ENCODE measurements around the gene CALCOCO2. TPM values are rescaled to one million over a fixed set of nuclear protein-coding genes. Genes with fewer than 3 reads are reported as not detected.

CALCOCO2 gene
- total and polyA plus RNA-seq, 2 of the 13 experiments (the other 11 are each of a cell fraction or from before 2014, with no cell fraction given): 72.9 to 111 TPM

- no peak; the same call in 1 of the 2 replicates for TF ChIP-seq POGK (CRISPR knock-in tag; conservative IDR thresholded peaks at IDR 0.05)
- peak; percentile 69; the same call in 1 of the 2 replicates for TF ChIP-seq AHDC1 (CRISPR knock-in tag; IDR thresholded peaks at IDR 0.05; ENCODE audit: borderline replicate concordance)
- TF ChIP-seq ZNF615 (CRISPR knock-in tag; IDR thresholded peaks at IDR 0.05; ENCODE audit: borderline replicate concordance): no peak
- TF ChIP-seq SNAI1 (CRISPR knock-in tag; IDR thresholded peaks at IDR 0.05; ENCODE audit: borderline replicate concordance): no peak
- peak; percentile 97 for TF ChIP-seq ARNTL (CRISPR knock-in tag; IDR thresholded peaks at IDR 0.05)
- no peak for TF ChIP-seq ZNF562 (CRISPR knock-in tag; IDR thresholded peaks at IDR 0.05; ENCODE audit: borderline replicate concordance)
- TF ChIP-seq ZNF614 (CRISPR knock-in tag; IDR thresholded peaks at IDR 0.05; ENCODE audit: borderline replicate concordance): peak; percentile 36; the same call in 1 of the 2 replicates
- TF ChIP-seq POLR2AphosphoS2 (IDR thresholded peaks at IDR 0.05; ENCODE audit: low read depth, low read length): no peak
- no peak for TF ChIP-seq ZBTB1 (CRISPR knock-in tag; IDR thresholded peaks at IDR 0.05; ENCODE audit: borderline replicate concordance)
- TF ChIP-seq TRIM22 (IDR thresholded peaks at IDR 0.05): no peak
- peak; percentile 82; the same call in 1 of the 2 replicates for TF ChIP-seq ZNF280D (CRISPR knock-in tag; IDR thresholded peaks at IDR 0.05)
- TF ChIP-seq MTA1 (CRISPR knock-in tag; IDR thresholded peaks at IDR 0.05; ENCODE audit: borderline replicate concordance): no peak
- TF ChIP-seq PITX1 (CRISPR knock-in tag; IDR thresholded peaks at IDR 0.05): peak; percentile 82; the same call in 1 of the 2 replicates
- TF ChIP-seq ZNF350 (CRISPR knock-in tag; IDR thresholded peaks at IDR 0.05; ENCODE audit: borderline replicate concordance, low read depth): 0 out of 2 replicates have a peak, but pooled peaks have one; percentile 22
- TF ChIP-seq JUN (CRISPR knock-in tag; IDR thresholded peaks at IDR 0.05): peak; percentile 78; the same call in 1 of the 2 replicates
- peak; percentile 84; the same call in 1 of the 2 replicates for TF ChIP-seq CHD4 (IDR thresholded peaks at IDR 0.05; ENCODE audit: borderline replicate concordance, low read length)
Measured at GRCh38 chr17:48795444-48796162, 35.2 kb upstream of the CALCOCO2 start (continued).
